Keratinocyte (primary cell): ENCODE data around the gene KRTAP5-8. TPM values are rescaled to one million over a fixed set of nuclear protein-coding genes. Genes with fewer than 3 reads are reported as not detected.

ENCODE experiments used
- DNase-seq: peaks from one replicate; pipeline ENCODE4 v3.0.0-alpha.2; 2011; ENCODE audit warnings: low read depth, missing footprints, low spot score
- FAIRE-seq: peaks from 2 replicates; lab custom pipeline; 2011; peaks lifted over from hg19 to GRCh38; lab: Jason Lieb, UNC
- H2AFZ ChIP-seq: 2 replicates; pipeline ENCODE4 v1.6.0; 2012; ENCODE audit warnings: low read length, control low read depth, inconsistent platforms; ENCODE audit not compliant: control insufficient read depth
- H3K27ac ChIP-seq: 2 replicates; pipeline ENCODE4 v1.5.1; 2011; ENCODE audit warnings: low read length; ENCODE audit not compliant: control insufficient read depth, insufficient read depth
- H3K27me3 ChIP-seq: 3 replicates; pipeline ENCODE4 v1.6.0; 2011; ENCODE audit warnings: low read length; ENCODE audit not compliant: control insufficient read depth, insufficient read depth; ENCODE audit errors: extremely low read depth
- H3K36me3 ChIP-seq, 2 experiments: 2 replicates in 1 of 2; 3 replicates in 1 of 2; pipeline ENCODE4 v1.5.1; 2011; ENCODE audit warnings: low read length in 2 of 2, mild to moderate bottlenecking in 1 of 2; ENCODE audit not compliant: control insufficient read depth in 2 of 2, insufficient read depth in 2 of 2; ENCODE audit errors: extremely low read depth in 1 of 2
- H3K4me1 ChIP-seq: 3 replicates; pipeline ENCODE4 v1.5.1; 2011; ENCODE audit warnings: low read length; ENCODE audit not compliant: control insufficient read depth, insufficient read depth; ENCODE audit errors: extremely low read depth
- H3K4me2 ChIP-seq: 3 replicates; pipeline ENCODE4 v1.6.0; 2011; ENCODE audit warnings: low read depth, low read length; ENCODE audit not compliant: control insufficient read depth, insufficient read depth; ENCODE audit errors: extremely low read depth
- H3K4me3 ChIP-seq, 3 experiments: fragments of 200-600 bp in 1 of 3; sonication (generic) in 1 of 3; 2 replicates in 2 of 3; 3 replicates in 1 of 3; pipeline ENCODE4 v1.5.1; 2011 to 2016; ENCODE audit warnings: low read length in 3 of 3, mild to moderate bottlenecking in 3 of 3, control low read depth in 2 of 3, inconsistent platforms in 1 of 3, low read depth in 1 of 3, mixed read lengths in 1 of 3, mixed run types in 1 of 3, moderate library complexity in 1 of 3; ENCODE audit not compliant: control insufficient read depth in 2 of 3, insufficient read depth in 2 of 3; ENCODE audit errors: extremely low read depth in 1 of 3
- H3K79me2 ChIP-seq: 2 replicates; pipeline ENCODE4 v1.6.0; 2012; ENCODE audit warnings: low read length; ENCODE audit not compliant: control insufficient read depth, insufficient read depth
- H3K9ac ChIP-seq: 3 replicates; pipeline ENCODE4 v1.6.0; 2011; ENCODE audit warnings: low read length; ENCODE audit not compliant: control insufficient read depth, insufficient read depth; ENCODE audit errors: extremely low read depth
- H3K9me1 ChIP-seq: 3 replicates; pipeline ENCODE4 v1.6.0; 2011; ENCODE audit warnings: low read length; ENCODE audit not compliant: control insufficient read depth, insufficient read depth; ENCODE audit errors: extremely low read depth
- H3K9me3 ChIP-seq: 2 replicates; pipeline ENCODE4 v1.5.1; 2012; ENCODE audit warnings: low read depth, low read length; ENCODE audit not compliant: control insufficient read depth
- H4K20me1 ChIP-seq: 3 replicates; pipeline ENCODE4 v1.6.0; 2011; ENCODE audit warnings: low read length; ENCODE audit not compliant: control insufficient read depth, insufficient read depth; ENCODE audit errors: extremely low read depth
- EZH2 ChIP-seq: IDR thresholded peaks from one replicate; pipeline ENCODE4 v1.6.1; 2012; ENCODE audit warnings: inconsistent platforms, mild to moderate bottlenecking, low read length, moderate library complexity
- dilution Hi-C: fragments of 300-500 bp; cut with MboI; formaldehyde crosslinking; loops from one replicate; pipeline ENCODE4 v1.7.0; 2020; ENCODE audit warnings: low sequenced_read_pairs; ENCODE audit not compliant: extremely low pct_ligation_motif_present
- polyA plus RNA-seq, 5 experiments: library from polyadenylated mRNA; depleted of rRNA in 3 of 5; stranded (reverse) in 3 of 5; stranded (forward) in 1 of 5; unstranded in 1 of 5; fragments of >200 nt; gene quantifications; 1 replicate in 1 of 5; 2 replicates in 3 of 5; 3 replicates in 1 of 5; pipeline versions ENCODE4 v1.2.1 to v1.2.3, GENCODE V29; 2011 to 2012; ENCODE audit warnings: missing spikeins in 2 of 5, low read depth in 1 of 5, low replicate concordance in 1 of 5
- TF ChIP-seq, protein P1 (sequence below), 3 experiments: IDR thresholded peaks in 1 of 3; conservative IDR thresholded peaks in 1 of 3; optimal IDR thresholded peaks in 1 of 3; 2 replicates in 2 of 3; 3 replicates in 1 of 3; pipeline versions ENCODE3 to v1.5.1; 2011; ENCODE audit warnings: low read length in 3 of 3, mild to moderate bottlenecking in 3 of 3, moderate library complexity in 2 of 3, control low read depth in 1 of 3, inconsistent platforms in 1 of 3; ENCODE audit not compliant: insufficient read depth in 2 of 3; ENCODE audit errors: extremely low read depth in 1 of 3

KRTAP5-8 gene
- polyA plus RNA-seq, 1 donor (not counting 4 experiments of a cell fraction or from before 2014, with no cell fraction given) = not detected

DNA sequence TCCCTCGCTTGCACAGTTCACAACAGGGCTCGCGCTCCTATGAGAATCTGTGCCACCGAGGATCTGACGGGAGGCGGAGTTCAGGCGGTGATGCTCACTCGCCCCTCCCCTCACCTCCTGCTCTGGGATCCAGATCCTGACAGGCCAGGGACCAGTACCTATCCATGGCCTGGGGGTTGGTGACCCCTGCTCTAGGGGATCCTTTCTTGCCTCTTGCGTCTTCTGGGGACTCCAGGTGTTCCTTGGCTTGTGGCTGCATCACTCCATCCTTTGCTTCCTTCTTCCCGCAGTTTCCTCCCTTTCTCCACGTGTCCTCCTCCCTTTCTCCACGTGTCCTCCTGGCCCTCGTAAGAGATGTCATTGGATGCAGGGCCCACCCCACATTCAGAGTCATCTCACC, 41.4 kb upstream of the KRTAP5-8 start:
- dilution Hi-C loops = no loop called here
- Histone ChIP-seq H3K9ac (no peak overlapping the region), H3K27ac (no peak overlapping the region), H3K4me3 (no peak overlapping the region), H3K9me3 (no peaks in the 10 kb centered on the region), H3K36me3 (peaks cover 33 to 37% of the 10 kb centered on the region in 2 experiments), H4K20me1 (no peaks in the 10 kb centered on the region), H3K27me3 (no peaks in the 10 kb centered on the region), H3K79me2 (no peaks in the 10 kb centered on the region), H3K9me1 (no peaks in the 10 kb centered on the region), H2AFZ (no peak overlapping the region), H3K4me2 (no peak overlapping the region), H3K4me1 (no peaks in the 10 kb centered on the region)
- FAIRE-seq (no peak), DNase-seq (no peak)
- TF ChIP-seq EZH2 = no peak
- TF ChIP-seq, protein P1, sequence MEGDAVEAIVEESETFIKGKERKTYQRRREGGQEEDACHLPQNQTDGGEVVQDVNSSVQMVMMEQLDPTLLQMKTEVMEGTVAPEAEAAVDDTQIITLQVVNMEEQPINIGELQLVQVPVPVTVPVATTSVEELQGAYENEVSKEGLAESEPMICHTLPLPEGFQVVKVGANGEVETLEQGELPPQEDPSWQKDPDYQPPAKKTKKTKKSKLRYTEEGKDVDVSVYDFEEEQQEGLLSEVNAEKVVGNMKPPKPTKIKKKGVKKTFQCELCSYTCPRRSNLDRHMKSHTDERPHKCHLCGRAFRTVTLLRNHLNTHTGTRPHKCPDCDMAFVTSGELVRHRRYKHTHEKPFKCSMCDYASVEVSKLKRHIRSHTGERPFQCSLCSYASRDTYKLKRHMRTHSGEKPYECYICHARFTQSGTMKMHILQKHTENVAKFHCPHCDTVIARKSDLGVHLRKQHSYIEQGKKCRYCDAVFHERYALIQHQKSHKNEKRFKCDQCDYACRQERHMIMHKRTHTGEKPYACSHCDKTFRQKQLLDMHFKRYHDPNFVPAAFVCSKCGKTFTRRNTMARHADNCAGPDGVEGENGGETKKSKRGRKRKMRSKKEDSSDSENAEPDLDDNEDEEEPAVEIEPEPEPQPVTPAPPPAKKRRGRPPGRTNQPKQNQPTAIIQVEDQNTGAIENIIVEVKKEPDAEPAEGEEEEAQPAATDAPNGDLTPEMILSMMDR (optimal IDR thresholded peaks at IDR 0.05 in 1 of 3, IDR thresholded peaks at IDR 0.05 in 1 of 3, conservative IDR thresholded peaks at IDR 0.05 in 1 of 3; ENCODE audit: extremely low read depth in 1 of 3, insufficient read depth in 2 of 3, low read length in 3 of 3) = no peak

DNA sequence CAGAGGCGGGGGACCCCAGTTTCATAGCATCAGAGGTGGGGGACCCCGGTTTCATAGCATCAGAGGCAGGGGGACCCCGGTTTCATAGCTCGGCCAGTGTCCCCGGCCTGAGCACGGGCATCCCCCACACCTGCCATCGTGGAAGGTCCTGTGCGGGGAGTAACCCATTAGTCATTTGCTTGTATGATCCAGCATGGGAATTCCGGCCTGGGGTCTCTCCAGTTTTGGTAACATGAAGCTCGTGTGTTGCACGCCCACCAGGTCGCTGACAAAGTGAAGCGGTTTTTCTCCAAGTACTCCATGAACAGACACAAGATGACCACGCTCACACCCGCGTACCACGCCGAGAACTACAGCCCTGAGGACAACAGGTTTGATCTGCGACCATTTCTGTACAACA, 39.7 kb upstream of the KRTAP5-8 start:
- FAIRE-seq = no peak
- Histone ChIP-seq H3K9ac (no peak overlapping the region), H3K36me3 (peaks cover 27 to 36% of the 10 kb centered on the region in 2 experiments), H3K79me2 (no peaks in the 10 kb centered on the region), H3K4me1 (no peaks in the 10 kb centered on the region), H2AFZ (no peak overlapping the region), H3K9me3 (no peaks in the 10 kb centered on the region), H3K4me2 (no peak overlapping the region), H3K4me3 (no peak overlapping the region), H3K9me1 (no peaks in the 10 kb centered on the region), H3K27ac (no peak overlapping the region), H3K27me3 (no peaks in the 10 kb centered on the region), H4K20me1 (no peaks in the 10 kb centered on the region)
- DNase-seq = no peak
- dilution Hi-C loops = no loop called here
- TF ChIP-seq, protein P1 (optimal IDR thresholded peaks at IDR 0.05 in 1 of 3, IDR thresholded peaks at IDR 0.05 in 1 of 3, conservative IDR thresholded peaks at IDR 0.05 in 1 of 3; ENCODE audit: extremely low read depth in 1 of 3, insufficient read depth in 2 of 3, low read length in 3 of 3) = no peak
- TF ChIP-seq EZH2 = no peak
